Measurements from ENCODE around the gene GDF10. TPM values are rescaled to one million over a fixed set of nuclear protein-coding genes. Genes with fewer than 3 reads are reported as not detected.

Gene GDF10
- total and polyA plus RNA-seq, 2 donors (not counting 1 experiment from before 2014, with no cell fraction given), result not detected

- DNase-seq (no peak), ATAC-seq (ENCODE audit: low read depth) (no peak)
- no peak overlapping the region for H3K27ac Mint-ChIP-seq
- Histone ChIP-seq H3K4me1 (ENCODE audit: control insufficient read depth in 2 of 2, insufficient read depth in 2 of 2, low read length in 2 of 2) (peaks cover 0 to 6% of the 10 kb centered on the region in 2 donors), H4K20me1 (ENCODE audit: control insufficient read depth, insufficient read depth, low read length, poor library complexity, severe bottlenecking) (no peaks in the 10 kb centered on the region), H3K27ac (ENCODE audit: low read length in 2 of 2) (no peak overlapping the region), H3K79me2 (ENCODE audit: control insufficient read depth, insufficient read depth, low read length) (no peaks in the 10 kb centered on the region), H3K27me3 (replicated peaks in 1 of 4; ENCODE audit: control extremely low read depth in 1 of 4, control insufficient read depth in 3 of 4, insufficient read depth in 4 of 4, low read length in 3 of 4) (peaks cover 0 to 23% (median 9%) of the 10 kb centered on the region in 4 experiments), H3K4me2 (replicated peaks; ENCODE audit: low read depth, low read length, poor library complexity, severe bottlenecking) (no peak overlapping the region), H3K9me3 (ENCODE audit: control extremely low read depth in 1 of 3, control insufficient read depth in 2 of 3, insufficient read depth in 1 of 3, low read length in 2 of 3) (no peaks in the 10 kb centered on the region), H3K36me3 (replicated peaks in 1 of 2; ENCODE audit: control extremely low read depth in 1 of 2, control insufficient read depth in 1 of 2, extremely low read depth in 1 of 2, insufficient read depth in 2 of 2, low read length in 1 of 2) (no peaks in the 10 kb centered on the region), H2AFZ (ENCODE audit: insufficient read depth, low read depth, low read length, poor library complexity, severe bottlenecking) (no peak overlapping the region), H3K4me3 (ENCODE audit: control extremely low read depth in 1 of 5, extremely low read depth in 1 of 5, insufficient read depth in 1 of 5, low read depth in 2 of 5, low read length in 4 of 5) (no peak overlapping the region), H3K9ac (ENCODE audit: low read length) (no peak overlapping the region)
- peaks cover 46% of the 10 kb centered on the region for H3K27me3 Mint-ChIP-seq
- 93% methylated on average over 1 of the region's 1 CpG for WGBS (ENCODE audit: insufficient coverage)
- intact Hi-C loops (cut with micrococcal nuclease), result no loop called here
- no peak for TF ChIP-seq EZH2 (IDR thresholded peaks at IDR 0.05; ENCODE audit: borderline replicate concordance, insufficient read depth, low read depth, low read length, poor library complexity, severe bottlenecking)
- no peak for TF ChIP-seq CTCF (IDR thresholded peaks at IDR 0.05)
- no peak overlapping the region for H3K4me3 Mint-ChIP-seq
- no peaks in the 10 kb centered on the region for H3K9me3 Mint-ChIP-seq (ENCODE audit: insufficient read depth)
- ChIA-PET POLR2A (no interaction called here), CTCF (interaction anchor here (2.5 kb wide), 1 partner anchor 15 kb away, joined by 6 read pairs; no protein-coding TSS in a partner anchor)
- H3K4me1 Mint-ChIP-seq, result peaks cover 3% of the 10 kb centered on the region
These were observed 3.1 kb upstream of the GDF10 start for GRCh38 chr10:47296941-47297340.

GRCh38 chr10:47297866-47298540 is 2.0 kb upstream of the GDF10 start:
- H3K4me3 Mint-ChIP-seq, result no peak overlapping the region
- no peak overlapping the region for H3K27ac Mint-ChIP-seq
- no peak overlapping the region for H3K4me2 ChIP-seq (replicated peaks; ENCODE audit: low read depth, low read length, poor library complexity, severe bottlenecking)
- no peaks in the 10 kb centered on the region for H3K9me3 Mint-ChIP-seq (ENCODE audit: insufficient read depth)
- no peak overlapping the region for H3K9ac ChIP-seq (ENCODE audit: low read length)
- peaks cover 53% of the 10 kb centered on the region for H3K27me3 Mint-ChIP-seq
- TF ChIP-seq EZH2 (IDR thresholded peaks at IDR 0.05; ENCODE audit: borderline replicate concordance, insufficient read depth, low read depth, low read length, poor library complexity, severe bottlenecking) (no peak), CTCF (IDR thresholded peaks at IDR 0.05) (no peak)
- POLR2A ChIA-PET, result no interaction called here
- H3K4me3 ChIP-seq (ENCODE audit: control extremely low read depth in 1 of 5, extremely low read depth in 1 of 5, insufficient read depth in 1 of 5, low read depth in 2 of 5, low read length in 4 of 5), result no peak overlapping the region
- peaks cover 0 to 25% (median 9%) of the 10 kb centered on the region in 4 experiments for H3K27me3 ChIP-seq (replicated peaks in 1 of 4; ENCODE audit: control extremely low read depth in 1 of 4, control insufficient read depth in 3 of 4, insufficient read depth in 4 of 4, low read length in 3 of 4)
- CTCF ChIA-PET, result interaction anchor here (2.5 kb wide), 1 partner anchor 14 kb away, joined by 6 read pairs; no protein-coding TSS in a partner anchor
- H2AFZ ChIP-seq (ENCODE audit: insufficient read depth, low read depth, low read length, poor library complexity, severe bottlenecking), result no peak overlapping the region
- no peaks in the 10 kb centered on the region for H3K9me3 ChIP-seq (ENCODE audit: control extremely low read depth in 1 of 3, control insufficient read depth in 2 of 3, insufficient read depth in 1 of 3, low read length in 2 of 3)
- H3K27ac ChIP-seq (ENCODE audit: low read length in 2 of 2), result no peak overlapping the region
- peaks cover 3% of the 10 kb centered on the region for H3K4me1 Mint-ChIP-seq
- H3K36me3 ChIP-seq (replicated peaks in 1 of 2; ENCODE audit: control extremely low read depth in 1 of 2, control insufficient read depth in 1 of 2, extremely low read depth in 1 of 2, insufficient read depth in 2 of 2, low read length in 1 of 2), result no peaks in the 10 kb centered on the region
- intact Hi-C loops (cut with micrococcal nuclease), result no loop called here
- 89% methylated on average over 4 of the region's 12 CpGs for WGBS (ENCODE audit: insufficient coverage)
- H3K79me2 ChIP-seq (ENCODE audit: control insufficient read depth, insufficient read depth, low read length), result no peaks in the 10 kb centered on the region
- DNase-seq, result no peak
- H4K20me1 ChIP-seq (ENCODE audit: control insufficient read depth, insufficient read depth, low read length, poor library complexity, severe bottlenecking), result no peaks in the 10 kb centered on the region
- H3K4me1 ChIP-seq (ENCODE audit: control insufficient read depth in 2 of 2, insufficient read depth in 2 of 2, low read length in 2 of 2), result peaks cover 0 to 6% of the 10 kb centered on the region in 2 donors
- no peak for ATAC-seq (ENCODE audit: low read depth)
